ENCODE results near the gene TBL3. TPM values are rescaled to one million over a fixed set of nuclear protein-coding genes. Genes with fewer than 3 reads are reported as not detected.

TBL3 gene
- total RNA-seq, 1 experiment from 2014 or later = 73.4 TPM

DNA sequence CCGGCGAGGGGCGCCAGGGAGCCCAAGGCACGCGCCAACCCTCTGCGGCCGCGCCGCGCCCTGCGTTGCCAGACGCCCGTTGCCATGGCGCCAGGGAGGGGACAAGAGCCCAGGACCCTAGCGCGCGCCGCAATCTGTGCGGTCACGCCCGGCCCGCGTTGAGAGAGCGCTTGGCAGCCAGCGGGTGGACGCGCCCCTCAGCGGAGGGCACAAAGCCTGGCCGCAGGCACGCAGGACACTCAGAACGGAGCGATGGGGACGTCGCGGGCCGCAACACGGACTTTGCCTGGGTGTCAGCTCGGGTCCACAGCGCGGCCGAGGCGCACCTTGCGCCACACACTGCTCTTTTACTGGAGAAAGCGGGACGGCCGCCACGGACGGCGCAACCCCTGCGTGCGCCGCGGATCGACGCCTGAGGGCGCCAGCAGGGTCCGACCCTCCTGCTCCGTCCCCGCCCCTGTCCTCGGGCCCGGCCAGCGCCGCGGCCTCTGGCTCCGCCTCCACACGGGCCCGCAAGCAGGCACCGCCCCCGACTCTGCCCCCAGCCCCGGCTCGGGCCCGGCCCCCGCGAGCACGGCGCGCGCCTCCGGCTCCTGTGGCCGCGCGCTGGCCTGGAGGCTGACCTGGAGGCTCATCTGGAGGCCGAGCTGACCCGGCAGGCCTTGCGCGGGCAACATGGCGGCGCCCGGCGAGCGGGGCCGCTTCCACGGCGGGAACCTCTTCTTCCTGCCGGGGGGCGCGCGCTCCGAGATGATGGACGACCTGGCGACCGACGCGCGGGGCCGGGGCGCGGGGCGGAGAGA, 11.9 kb downstream of the TBL3 start, which contains the start of gene GFER (continued):
- TF ChIP-seq FOXP4 (CRISPR knock-in tag; IDR thresholded peaks at IDR 0.05) = peak; percentile 24; the same call in 1 of the 2 replicates
- peak; percentile 87; the same call in 1 of the 2 replicates for TF ChIP-seq PRRX2 (CRISPR knock-in tag; IDR thresholded peaks at IDR 0.05)
- TF ChIP-seq ZNF532 (CRISPR knock-in tag; IDR thresholded peaks at IDR 0.05; ENCODE audit: borderline replicate concordance) = 0 out of 2 replicates have a peak, but pooled peaks have one; percentile 62
- no peak for TF ChIP-seq ZMAT4 (CRISPR knock-in tag; IDR thresholded peaks at IDR 0.05)
- peak; percentile 72; the same call in 1 of the 2 replicates for TF ChIP-seq HMGXB4 (CRISPR knock-in tag; IDR thresholded peaks at IDR 0.05)
- TF ChIP-seq, protein P1, sequence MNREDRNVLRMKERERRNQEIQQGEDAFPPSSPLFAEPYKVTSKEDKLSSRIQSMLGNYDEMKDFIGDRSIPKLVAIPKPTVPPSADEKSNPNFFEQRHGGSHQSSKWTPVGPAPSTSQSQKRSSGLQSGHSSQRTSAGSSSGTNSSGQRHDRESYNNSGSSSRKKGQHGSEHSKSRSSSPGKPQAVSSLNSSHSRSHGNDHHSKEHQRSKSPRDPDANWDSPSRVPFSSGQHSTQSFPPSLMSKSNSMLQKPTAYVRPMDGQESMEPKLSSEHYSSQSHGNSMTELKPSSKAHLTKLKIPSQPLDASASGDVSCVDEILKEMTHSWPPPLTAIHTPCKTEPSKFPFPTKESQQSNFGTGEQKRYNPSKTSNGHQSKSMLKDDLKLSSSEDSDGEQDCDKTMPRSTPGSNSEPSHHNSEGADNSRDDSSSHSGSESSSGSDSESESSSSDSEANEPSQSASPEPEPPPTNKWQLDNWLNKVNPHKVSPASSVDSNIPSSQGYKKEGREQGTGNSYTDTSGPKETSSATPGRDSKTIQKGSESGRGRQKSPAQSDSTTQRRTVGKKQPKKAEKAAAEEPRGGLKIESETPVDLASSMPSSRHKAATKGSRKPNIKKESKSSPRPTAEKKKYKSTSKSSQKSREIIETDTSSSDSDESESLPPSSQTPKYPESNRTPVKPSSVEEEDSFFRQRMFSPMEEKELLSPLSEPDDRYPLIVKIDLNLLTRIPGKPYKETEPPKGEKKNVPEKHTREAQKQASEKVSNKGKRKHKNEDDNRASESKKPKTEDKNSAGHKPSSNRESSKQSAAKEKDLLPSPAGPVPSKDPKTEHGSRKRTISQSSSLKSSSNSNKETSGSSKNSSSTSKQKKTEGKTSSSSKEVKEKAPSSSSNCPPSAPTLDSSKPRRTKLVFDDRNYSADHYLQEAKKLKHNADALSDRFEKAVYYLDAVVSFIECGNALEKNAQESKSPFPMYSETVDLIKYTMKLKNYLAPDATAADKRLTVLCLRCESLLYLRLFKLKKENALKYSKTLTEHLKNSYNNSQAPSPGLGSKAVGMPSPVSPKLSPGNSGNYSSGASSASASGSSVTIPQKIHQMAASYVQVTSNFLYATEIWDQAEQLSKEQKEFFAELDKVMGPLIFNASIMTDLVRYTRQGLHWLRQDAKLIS (CRISPR knock-in tag; IDR thresholded peaks at IDR 0.05; ENCODE audit: borderline replicate concordance) = no peak
- TF ChIP-seq ZNF263 (CRISPR knock-in tag; IDR thresholded peaks at IDR 0.05; ENCODE audit: low read depth) = no peak
- no peak for TF ChIP-seq GRHL2 (CRISPR knock-in tag; IDR thresholded peaks at IDR 0.05; ENCODE audit: insufficient replicate concordance, severe bottlenecking)
- no peak for TF ChIP-seq ZNF396 (CRISPR knock-in tag; IDR thresholded peaks at IDR 0.05; ENCODE audit: borderline replicate concordance)
- no peak for TF ChIP-seq ZNF138 (CRISPR knock-in tag; conservative IDR thresholded peaks at IDR 0.05)
- no peak for TF ChIP-seq ZNF219 (CRISPR knock-in tag; IDR thresholded peaks at IDR 0.05; ENCODE audit: borderline replicate concordance)
- TF ChIP-seq HMGA2 (CRISPR knock-in tag; IDR thresholded peaks at IDR 0.05) = no peak
- TF ChIP-seq ESRRA (CRISPR knock-in tag; IDR thresholded peaks at IDR 0.05; ENCODE audit: borderline replicate concordance) = peak; percentile 81; the same call in 1 of the 2 replicates
- TF ChIP-seq ZNF121 (CRISPR knock-in tag; IDR thresholded peaks at IDR 0.05) = no peak
- no peak; the same call in 1 of the 2 replicates for TF ChIP-seq OVOL2 (CRISPR knock-in tag; IDR thresholded peaks at IDR 0.05; ENCODE audit: borderline replicate concordance)
- TF ChIP-seq ETV6 (CRISPR knock-in tag; IDR thresholded peaks at IDR 0.05) = 0 out of 2 replicates have a peak, but pooled peaks have one; percentile 20
- TF ChIP-seq JUN (CRISPR knock-in tag; IDR thresholded peaks at IDR 0.05) = peak; percentile 71; the same call in 1 of the 2 replicates
- peak; percentile 84 for TF ChIP-seq E2F5 (CRISPR knock-in tag; IDR thresholded peaks at IDR 0.05)
- no peak for TF ChIP-seq CREB1 (CRISPR knock-in tag; IDR thresholded peaks at IDR 0.05)
- TF ChIP-seq E2F4 (CRISPR knock-in tag; IDR thresholded peaks at IDR 0.05; ENCODE audit: borderline replicate concordance, low read depth) = peak; percentile 81
- TF ChIP-seq ZNF232 (CRISPR knock-in tag; IDR thresholded peaks at IDR 0.05) = peak; percentile 88
- TF ChIP-seq SOX15 (CRISPR knock-in tag; IDR thresholded peaks at IDR 0.05) = no peak
- no peak for TF ChIP-seq MXD4 (CRISPR knock-in tag; IDR thresholded peaks at IDR 0.05; ENCODE audit: borderline replicate concordance)
